GM19240 (cell line): ENCODE results near the gene PTPA.
"Not testable (repeated sequence)": the region's sequence is repeated elsewhere in the genome, so short reads cannot be mapped to it uniquely, and the experiment has no call there.

ENCODE experiments used
- DNase-seq: peaks from one replicate; pipeline ENCODE4 v3.0.0; 2011; ENCODE audit warnings: low spot score; ENCODE audit not compliant: insufficient read length

PTPA gene

DNA sequence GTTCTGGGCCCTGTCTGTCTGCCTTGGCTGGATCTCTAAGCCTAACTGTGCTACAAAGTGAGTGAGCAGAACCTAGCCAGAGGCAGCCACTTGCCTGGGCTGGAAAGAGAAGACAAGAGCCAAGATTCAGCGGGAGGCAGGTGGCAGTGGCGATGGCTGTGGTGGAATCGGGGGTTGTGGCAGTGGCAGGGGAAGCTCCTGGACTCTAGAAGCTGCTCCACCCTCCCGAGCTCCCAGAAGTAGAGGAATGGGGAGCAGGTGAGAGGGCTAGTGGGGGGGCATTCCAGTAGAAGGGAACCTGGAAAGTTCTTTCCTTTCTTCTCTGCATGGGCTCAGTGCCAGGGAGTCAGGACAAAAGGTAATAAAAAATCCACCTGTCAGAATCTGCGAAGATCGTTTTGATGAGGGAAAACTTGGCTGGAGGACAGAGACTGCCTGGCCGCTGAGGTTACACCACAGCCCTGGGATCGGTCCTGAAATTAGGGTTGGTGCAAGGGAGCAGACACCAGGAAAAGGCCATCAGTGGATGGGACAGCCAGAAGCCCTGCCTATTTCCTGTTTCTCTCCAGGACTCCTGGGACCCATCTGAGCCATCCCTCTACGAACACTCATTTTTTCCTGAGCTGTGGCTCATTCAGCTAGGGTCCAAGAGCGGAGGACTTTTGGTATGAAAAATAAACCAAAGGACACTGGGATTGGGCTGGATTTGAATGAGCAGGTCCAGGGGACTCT lies 2.2 kb upstream of the PTPA start:
- DNase-seq, result no peak

DNA sequence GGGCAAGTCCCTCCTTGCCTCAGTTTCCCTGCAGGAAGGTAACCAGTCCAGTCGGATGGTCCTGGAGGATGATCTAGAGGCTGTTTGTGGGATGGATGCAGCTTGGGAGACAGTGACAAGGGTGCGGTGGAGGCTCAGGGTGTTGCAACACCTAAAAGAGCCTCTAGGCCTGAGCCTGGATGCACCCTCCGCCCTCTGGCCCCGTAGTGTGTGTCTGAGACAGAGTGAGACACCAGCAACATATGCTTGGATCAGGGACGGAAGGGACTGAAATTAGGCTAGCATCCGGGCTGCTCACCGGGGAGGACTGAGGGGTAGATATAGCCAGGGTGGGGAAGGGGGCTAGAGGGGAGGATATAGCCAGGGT lies 1.7 kb upstream of the PTPA start:
- DNase-seq, result no peak

DNA sequence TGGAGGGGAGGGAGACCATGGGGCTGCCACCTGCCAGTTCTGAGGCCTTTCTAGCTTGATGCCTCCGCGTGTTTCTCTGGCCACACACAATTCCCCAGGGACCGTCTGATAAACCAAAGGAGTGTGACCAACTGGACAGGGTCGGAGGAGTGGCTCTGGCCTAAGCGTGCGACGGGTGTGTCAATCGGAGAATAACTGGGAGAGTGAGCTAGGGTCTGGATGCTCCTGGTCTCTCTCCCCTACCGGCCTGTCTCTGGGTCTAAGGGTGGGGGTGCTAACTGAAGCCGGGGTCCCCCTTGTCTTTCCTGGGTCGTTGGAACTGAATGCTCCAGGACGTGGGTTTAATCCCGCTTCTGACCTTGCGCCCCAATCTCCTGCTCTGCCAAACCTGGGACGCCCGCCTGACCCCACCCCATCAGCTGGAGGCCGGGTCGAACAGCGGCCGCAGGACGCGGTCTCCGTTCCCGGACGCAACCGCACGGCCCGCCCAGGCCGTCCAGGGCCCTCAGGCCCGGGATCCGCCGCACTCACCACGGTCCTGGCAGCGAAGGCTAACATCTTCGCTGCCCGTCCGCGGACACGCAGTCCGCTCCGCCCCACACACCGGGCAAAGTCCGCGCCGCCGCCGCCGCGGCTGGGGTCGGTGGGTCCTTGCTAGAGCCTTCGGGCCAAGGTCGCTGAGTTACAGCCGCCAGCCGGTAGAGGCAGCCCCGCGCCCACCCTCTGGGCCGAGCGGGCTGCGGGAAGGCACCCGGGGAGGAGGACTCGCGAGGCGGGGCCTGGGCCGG lies 1.1 kb upstream of the PTPA start:
- no peak for DNase-seq

DNA sequence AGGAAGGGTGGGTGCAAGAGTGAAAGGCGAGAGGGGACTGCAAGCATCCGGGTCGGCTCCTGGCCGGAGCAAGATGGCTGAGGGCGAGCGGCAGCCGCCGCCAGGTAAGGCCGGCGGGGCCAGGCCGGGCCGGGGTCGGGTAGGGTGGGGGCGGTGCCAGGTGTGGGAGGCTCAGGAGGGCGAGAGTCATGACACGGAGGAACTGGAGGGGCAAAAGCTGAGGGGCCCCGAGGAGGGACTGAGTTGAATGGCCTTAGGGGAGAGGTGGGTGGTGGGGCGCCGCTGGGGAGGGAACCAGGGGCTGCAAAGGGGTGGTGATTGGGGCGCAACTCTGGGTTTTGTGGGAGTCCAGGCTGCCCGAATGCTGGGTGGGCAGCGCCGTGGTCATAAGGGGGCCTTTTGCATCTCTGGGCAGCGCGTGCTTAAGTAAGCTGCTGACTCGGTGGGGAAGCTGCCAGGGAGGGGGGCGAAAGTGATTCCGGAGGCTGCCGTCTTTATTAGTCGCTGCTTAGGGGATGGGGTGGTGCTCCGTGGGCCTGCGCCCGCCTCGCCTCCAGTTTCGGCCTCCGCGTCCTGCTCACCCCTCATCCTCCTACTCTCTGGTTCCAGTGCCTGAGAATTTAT lies 425 bp downstream of the PTPA start:
- DNase-seq, result no peak

DNA sequence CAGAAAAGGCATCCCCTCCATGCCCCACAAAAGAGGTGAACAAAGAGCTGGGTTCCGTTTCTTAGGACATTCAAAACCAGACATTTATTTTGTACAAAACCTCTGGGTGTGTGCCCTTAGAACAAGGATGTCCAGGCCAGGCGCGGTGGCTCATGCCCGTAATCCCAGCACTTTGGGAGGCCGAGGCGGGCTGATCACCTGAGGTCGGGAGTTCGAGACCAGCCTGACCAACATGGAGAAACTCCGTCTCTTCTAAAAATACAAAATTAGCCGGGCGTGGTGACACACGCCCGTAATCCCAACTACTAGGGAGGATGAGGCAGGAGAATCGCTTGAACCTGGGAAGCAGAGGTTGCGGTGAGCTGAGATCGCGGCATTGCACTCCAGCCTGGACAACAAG lies 1.3 kb downstream of the PTPA start:
- DNase-seq, result not testable (repeated sequence)

DNA sequence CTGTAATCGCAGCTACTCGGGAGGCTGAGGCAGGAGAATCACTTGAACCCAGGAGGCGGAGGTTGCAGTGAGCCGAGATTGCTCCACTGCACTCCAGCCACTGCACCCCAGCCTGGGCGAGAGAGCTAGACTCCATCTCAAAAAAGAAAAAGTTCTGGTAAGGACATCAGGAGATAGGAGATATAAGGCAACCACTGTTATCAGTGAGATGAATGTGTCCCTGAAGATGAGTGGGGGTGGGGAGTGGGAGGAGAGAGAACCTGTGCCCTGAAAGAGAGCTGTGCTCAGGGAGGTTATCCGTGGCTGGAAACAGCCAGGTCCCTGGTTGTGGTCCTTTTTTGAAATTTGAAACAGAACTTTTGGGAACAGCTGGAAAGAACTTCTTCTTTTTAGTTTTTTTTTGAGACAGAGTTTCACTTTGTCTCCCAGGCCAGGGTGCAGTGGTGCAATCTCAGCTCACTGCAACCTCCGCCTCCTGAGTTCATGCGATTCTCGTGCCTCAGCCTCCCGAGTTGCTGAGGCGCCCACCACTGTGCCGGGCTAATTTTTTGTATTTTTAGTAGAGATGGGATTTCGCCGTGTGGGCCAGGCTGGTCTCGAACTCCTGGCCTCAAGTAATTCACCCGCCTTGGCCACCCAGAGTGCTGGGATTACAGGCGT lies 2.6 kb downstream of the PTPA start:
- DNase-seq, result no peak

DNA sequence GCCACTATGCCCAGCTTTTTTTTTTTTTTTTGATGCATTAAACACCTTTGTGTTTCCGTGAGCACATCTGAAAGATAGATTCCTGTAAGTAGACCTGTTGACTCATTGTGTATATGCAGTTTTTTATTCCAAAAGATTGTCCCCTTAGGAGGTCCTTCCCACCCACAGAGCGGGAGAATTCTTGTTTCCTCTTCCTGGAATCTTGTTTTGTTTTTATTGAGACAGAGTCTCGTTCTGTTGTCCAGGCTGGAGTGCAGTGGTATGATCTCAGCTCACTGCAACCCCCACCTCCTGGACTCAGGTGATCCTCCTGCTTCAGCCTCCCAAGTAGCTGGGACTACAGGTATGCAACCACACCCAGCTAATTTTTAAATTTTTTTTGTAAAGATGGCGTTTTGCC lies 7.6 kb downstream of the PTPA start:
- no peak for DNase-seq

DNA sequence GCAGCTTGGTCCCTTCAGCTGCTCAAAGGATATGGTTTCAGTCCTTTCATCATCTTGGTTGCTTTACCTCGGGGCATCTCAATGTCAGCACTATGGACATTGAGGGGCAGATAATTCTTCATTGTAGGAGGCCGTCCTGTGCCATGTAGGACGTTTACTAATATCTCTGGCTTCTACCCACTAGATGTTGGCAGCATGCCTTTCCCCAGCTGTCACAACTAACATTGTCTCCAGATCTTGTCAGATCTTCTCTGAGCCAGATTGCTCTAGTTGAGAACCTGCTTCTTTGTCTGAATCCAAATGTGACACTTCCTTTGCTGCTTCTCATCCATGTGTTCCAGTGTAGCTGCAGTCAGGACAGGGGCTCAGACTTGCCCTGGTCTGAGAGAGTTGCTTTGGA lies 10.3 kb downstream of the PTPA start:
- DNase-seq, result no peak

DNA sequence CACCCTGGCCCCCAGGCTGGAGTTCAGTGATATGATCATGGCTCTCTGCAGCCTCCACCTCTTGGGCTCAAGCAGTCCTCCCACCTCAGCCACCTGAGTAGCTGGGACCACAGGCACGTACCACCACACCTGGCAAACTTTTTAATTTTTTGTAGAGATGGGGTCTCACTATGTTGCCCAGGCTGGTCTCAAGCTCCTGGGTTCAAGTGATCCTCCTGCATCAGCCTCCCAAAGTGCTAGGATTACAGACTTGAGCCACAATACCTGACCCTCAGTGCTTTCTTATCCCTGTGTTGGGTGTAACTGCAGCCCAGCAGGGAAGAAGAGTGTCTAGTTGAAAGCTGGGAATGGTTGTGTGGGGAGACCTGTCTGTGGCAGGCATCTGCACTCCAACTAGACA lies 10.9 kb downstream of the PTPA start:
- no peak for DNase-seq

DNA sequence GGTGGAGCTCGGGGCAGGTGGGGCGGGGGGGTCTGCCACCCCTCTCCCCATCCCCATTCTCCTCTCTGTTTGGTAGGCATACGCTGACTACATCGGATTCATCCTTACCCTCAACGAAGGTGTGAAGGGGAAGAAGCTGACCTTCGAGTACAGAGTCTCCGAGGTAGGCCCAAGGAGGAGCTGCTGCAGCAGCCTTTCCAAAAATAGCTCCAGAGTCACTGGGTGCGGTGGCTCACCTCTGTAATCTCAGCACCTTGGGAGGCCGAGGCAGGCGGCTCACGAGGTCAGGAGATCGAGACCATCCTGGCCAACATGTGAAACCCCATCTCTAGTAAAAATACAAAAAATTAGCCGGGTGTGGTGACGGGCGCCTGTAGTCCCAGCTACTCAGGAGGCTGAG lies 11.8 kb downstream of the PTPA start:
- not testable (repeated sequence) for DNase-seq

DNA sequence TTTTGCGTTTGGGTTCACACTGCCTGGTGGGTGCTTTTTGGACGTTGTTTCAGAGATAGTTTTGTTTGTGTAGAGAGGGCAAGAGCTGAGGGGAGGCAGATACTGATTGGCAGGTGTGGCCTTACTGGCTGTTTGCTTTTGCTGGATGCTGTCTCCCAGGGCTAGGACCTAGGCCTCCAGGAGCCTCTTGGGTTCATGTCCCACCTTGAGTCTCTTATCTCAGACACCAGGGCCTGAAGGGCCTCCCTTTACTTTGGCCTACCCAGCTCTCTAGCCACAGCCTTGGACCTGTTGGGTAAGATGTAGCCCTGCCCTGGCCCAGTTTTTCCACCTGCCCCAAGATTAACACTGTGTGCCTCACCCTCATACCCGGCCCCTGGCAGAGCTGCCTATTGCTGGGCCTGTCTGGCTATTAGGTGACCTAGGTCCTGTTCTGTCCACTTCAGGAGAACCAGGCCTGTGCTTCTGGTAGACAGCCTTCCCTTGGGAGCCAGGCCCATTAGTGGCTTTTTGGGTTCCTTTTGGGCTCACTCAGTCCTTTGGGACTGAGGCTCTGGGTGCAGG lies 13.4 kb downstream of the PTPA start:
- DNase-seq, result no peak

DNA sequence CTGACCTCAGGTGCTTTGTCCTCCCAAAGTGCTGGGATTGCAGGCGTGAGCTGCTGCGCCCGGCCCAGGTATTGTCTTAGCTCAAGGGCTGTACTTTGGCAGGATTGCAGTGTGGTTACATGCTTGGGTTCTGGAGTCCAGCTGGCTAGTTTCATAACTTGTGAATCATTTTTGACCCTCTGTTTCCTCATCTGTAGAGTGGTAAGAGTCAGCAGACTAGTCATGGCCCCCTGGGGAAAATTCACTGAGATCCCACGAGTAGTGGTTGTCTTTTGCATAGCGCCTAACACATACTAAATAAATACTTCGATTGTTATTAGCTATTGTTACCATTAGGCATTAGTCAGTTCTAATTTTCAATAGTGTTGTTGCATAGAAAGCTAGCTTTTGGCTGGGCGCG lies 14.3 kb downstream of the PTPA start:
- DNase-seq, result no peak

DNA sequence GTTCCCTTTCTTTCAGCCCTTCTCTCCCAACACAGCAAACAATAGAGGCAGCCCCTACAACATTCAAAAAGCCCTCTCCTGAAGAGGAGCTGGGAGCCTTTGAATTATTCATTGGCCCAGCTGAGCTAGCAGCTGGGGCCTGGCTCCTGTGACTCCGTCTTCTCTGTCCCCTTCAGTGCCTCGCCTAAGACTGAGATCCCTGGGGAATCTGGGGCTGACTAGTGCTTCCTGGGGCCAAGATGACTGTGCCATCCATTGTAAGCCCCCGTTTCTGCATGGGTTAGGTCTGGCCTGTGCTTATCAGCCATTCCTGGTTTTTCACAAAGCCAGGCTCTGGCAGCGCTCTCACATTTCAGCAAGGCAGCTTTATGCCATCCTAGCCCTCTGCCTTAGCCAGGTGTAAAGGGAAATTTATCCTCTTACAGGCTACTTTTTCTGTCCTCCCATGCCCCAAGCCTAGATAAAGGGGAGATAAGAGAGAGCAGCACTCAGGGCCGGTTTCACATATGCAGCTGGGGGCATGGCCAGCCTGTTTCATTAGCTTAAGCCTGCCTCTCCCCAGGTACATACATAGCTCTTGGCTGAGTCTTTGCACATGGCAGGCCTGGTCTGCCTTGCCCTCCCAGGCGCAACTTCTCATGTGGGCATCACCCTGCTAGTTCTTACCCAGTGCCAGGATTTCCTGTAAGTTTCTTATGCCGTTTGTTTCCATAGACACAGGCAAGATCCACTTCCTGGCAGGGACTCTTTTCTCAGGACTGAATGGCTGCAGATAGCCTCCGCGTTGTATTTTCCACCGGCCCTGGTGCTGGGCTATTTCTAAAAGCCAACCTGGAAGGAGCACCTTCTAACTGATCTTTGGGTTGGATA lies 15.8 kb downstream of the PTPA start:
- no peak for DNase-seq

DNA sequence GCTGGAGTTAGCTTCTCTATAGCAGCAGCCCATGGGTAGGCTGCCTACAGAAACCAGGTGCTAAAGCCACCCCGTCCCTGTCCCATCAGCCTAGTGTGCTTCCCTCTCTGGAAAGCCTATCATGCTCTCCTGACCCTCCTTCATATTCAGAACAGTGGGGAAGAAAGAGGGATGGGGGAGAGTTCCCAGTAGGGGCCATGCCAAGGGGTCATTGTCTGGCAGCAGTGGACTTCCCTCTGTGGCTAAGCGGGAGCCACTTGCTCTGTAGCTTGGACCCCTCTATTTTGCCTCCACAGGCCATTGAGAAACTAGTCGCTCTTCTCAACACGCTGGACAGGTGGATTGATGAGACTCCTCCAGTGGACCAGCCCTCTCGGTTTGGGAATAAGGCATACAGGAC lies 17.5 kb downstream of the PTPA start:
- DNase-seq, result no peak

DNA sequence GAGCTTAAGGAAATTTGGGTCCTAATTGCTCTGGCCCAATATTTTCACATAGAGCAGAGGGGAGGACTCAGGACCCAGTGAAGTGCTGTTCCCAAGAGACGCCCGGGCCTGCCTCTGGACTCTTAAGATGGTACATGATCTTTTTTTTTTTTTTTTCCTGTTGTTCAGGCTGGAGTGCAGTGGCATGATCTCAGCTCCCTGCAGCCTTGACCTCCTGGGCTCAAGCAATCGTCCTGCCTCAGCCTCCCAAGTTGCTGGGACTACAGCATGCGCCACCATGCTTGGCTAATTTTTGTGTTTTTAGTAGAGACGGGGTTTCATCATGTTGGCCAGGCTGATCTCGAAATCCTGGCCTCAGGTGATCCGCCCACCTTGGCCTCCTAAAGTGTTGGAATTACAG lies 19.1 kb downstream of the PTPA start:
- DNase-seq, result not testable (repeated sequence)

DNA sequence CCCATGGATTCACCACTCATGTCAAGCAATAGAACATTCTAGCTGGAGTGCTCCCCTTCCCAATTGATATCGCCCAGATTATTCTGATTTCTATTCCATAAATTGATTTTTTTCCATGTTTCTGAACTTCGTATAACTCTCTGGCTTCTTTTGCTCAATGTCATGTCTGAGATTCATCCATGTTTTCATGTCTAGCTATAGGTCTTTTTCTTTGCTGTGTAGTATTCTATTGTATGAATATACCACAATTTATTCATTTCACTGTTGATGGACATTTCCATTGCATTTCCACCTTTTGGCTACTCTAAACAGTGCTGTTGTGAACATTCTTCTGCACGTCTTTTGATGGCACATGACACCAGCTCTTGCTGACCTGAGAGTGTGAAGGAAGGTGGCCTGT lies 19.6 kb downstream of the PTPA start:
- no peak for DNase-seq

DNA sequence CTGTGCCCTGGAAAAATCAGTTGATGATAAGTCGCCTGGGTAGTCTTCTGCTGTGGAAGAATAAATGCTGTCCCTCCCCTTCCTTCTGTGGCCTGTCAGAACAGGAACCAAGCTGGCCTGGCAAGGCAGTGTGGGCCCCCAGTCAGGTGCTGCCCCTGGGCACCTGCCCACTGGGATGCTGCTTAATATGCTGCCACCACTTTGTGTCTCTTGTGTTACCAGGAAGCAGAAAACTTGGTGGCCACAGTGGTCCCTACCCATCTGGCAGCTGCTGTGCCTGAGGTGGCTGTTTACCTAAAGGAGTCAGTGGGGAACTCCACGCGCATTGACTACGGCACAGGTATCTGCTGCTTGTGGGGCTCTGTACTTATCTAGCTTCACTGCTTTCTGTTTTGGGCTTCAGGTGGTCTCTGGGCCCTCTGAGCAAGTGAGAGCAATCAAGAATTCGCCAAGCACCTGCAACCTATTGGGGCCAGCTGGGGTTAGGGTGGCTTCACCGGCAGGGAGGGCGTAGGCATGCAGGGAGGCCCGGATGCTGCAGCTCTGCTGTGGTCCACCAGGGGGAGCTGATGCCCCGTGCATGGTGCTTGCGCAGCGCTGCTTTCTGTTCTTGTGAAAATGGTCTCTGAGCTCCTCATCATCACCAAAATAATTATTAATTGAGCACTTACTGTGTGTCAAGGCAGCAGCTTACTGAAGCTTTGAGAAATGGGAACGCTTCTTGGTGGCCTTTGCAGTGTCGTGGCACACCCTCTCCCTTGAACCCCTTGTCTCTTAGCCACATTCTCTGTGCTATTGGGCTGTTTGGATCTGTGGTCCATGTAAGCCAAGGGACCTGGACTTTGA lies 20.3 kb downstream of the PTPA start:
- DNase-seq, result peak; percentile 84

DNA sequence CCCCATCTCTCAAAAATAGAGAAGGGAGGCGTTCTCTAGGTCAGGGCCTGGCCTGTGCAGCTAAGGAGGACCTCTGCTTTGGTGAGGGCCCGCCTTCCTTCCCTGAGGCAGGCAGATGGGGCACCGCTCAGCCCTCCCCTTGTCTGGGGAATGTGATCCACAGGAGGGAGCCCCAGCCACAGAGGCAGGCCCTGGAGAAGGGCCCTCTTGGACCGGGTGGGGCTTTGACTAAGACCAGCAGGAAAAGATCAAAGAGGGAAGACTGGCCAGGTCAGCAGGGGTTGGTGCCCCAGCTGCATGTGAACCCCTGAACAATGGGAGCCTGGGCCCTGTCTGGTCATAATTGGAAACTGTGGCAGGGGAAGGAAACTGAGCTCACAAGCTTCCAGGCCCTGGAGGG lies 21.9 kb downstream of the PTPA start:
- no peak for DNase-seq

DNA sequence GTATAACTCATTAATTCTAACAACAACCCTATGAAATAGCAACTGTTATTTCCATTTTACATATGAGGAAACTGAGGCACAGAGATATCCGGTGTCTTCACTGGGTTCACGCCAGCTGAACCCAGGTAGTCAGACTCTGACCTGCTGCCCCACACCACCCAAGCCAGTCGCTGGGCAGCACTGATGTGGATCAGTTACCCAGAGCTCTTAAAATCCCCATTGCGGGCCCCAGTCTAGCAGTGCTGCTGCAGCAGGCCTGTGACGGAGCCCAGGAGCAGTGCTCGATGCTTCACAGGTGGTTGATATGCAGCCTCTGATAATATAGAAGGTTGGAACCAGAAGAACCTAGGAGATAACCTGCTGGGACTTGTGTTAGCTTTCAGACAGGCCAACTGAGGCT lies 24.3 kb downstream of the PTPA start:
- no peak for DNase-seq

DNA sequence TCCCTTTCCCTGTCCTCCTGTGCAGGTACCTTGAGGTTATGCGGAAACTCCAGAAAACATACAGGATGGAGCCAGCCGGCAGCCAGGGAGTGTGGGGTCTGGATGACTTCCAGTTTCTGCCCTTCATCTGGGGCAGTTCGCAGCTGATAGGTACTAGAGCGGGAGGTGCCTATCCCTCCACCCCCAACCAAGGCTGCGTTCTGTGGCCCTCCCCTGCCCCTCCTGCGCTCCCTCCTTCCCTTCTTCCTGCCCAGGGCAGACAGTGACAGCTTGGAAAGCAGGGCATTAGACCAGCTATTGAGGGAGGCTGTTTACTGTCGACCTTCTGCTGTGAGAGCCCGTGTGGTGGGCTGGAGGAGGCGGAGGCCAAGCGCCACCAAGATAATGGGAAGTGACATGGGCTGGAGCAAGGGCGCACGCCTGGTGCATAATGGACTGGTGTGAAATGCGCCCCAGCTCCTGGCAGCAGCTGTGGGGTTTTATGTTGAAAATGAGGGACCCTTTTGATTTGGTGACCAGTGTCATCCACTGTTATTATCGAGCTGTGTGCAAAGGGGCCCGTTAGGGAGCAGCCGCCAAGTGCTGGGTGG lies 25.3 kb downstream of the PTPA start:
- DNase-seq, result no peak
